Trophoblast cell (in vitro differentiated cells and primary cell): ENCODE measurements around the gene ARSA.
"Not testable (repeated sequence)": the region's sequence is repeated elsewhere in the genome, so short reads cannot be mapped to it uniquely, and the experiment has no call there.

ENCODE experiments used
- DNase-seq, 2 donors: peaks; one replicate each; pipeline ENCODE4 v3.0.0-alpha.2; 2016
- H2AFZ ChIP-seq: 2 replicates; pipeline ENCODE4 v1.6.1; 2013; ENCODE audit warnings: low read length, moderate library complexity, mild to moderate bottlenecking; ENCODE audit not compliant: insufficient read depth, poor library complexity
- H2AK5ac ChIP-seq: 2 replicates; pipeline ENCODE4 v1.6.1; 2013; ENCODE audit warnings: mild to moderate bottlenecking, low read length
- H2BK120ac ChIP-seq: 2 replicates; pipeline ENCODE4 v1.6.1; 2013; ENCODE audit warnings: low read length, mild to moderate bottlenecking, moderate library complexity; ENCODE audit not compliant: insufficient read depth, poor library complexity
- H2BK12ac ChIP-seq: 2 replicates; pipeline ENCODE4 v1.6.1; 2013; ENCODE audit warnings: mild to moderate bottlenecking, low read length, moderate library complexity
- H2BK5ac ChIP-seq: 2 replicates; pipeline ENCODE4 v1.6.1; 2013; ENCODE audit warnings: low read length, low read depth, moderate library complexity, mild to moderate bottlenecking; ENCODE audit not compliant: poor library complexity
- H3K14ac ChIP-seq: 2 replicates; pipeline ENCODE4 v1.6.1; 2013; ENCODE audit warnings: mild to moderate bottlenecking, low read length
- H3K18ac ChIP-seq: 2 replicates; pipeline ENCODE4 v1.6.1; 2013; ENCODE audit warnings: mild to moderate bottlenecking, low read length
- H3K23ac ChIP-seq: 2 replicates; pipeline ENCODE4 v1.6.1; 2013; ENCODE audit warnings: low read length
- H3K27ac ChIP-seq: 2 replicates; pipeline ENCODE4 v1.5.1; 2013; ENCODE audit warnings: low read depth, mild to moderate bottlenecking, inconsistent platforms, low read length, moderate library complexity
- H3K27me3 ChIP-seq: 2 replicates; pipeline ENCODE4 v1.6.1; 2013; ENCODE audit warnings: inconsistent platforms, mild to moderate bottlenecking, low read length, moderate library complexity; ENCODE audit not compliant: insufficient read depth
- H3K36me3 ChIP-seq, 2 experiments: 1 replicate in 1 of 2; 2 replicates in 1 of 2; pipeline ENCODE4 v1.6.1; 2013; ENCODE audit warnings: low read length in 2 of 2, mild to moderate bottlenecking in 2 of 2, moderate library complexity in 1 of 2; ENCODE audit not compliant: insufficient read depth in 2 of 2, control insufficient read depth in 1 of 2
- H3K4ac ChIP-seq: 2 replicates; pipeline ENCODE4 v1.6.1; 2013; ENCODE audit warnings: low read depth, mild to moderate bottlenecking, low read length, moderate library complexity
- H3K4me1 ChIP-seq, 2 experiments: 1 replicate in 1 of 2; 2 replicates in 1 of 2; pipeline ENCODE4 v1.6.1; 2013; ENCODE audit warnings: low read length in 2 of 2, mild to moderate bottlenecking in 2 of 2, moderate library complexity in 1 of 2; ENCODE audit not compliant: insufficient read depth in 2 of 2, control insufficient read depth in 1 of 2
- H3K4me2 ChIP-seq: 2 replicates; pipeline ENCODE4 v1.6.1; 2013; ENCODE audit warnings: inconsistent platforms, mild to moderate bottlenecking, low read length, moderate library complexity
- H3K4me3 ChIP-seq: 2 replicates; pipeline ENCODE4 v1.5.1; 2013; ENCODE audit warnings: mild to moderate bottlenecking, low read depth, low read length, inconsistent platforms
- H3K79me1 ChIP-seq: one replicate; pipeline ENCODE4 v1.6.1; 2013; ENCODE audit warnings: low read length
- H3K79me2 ChIP-seq: 2 replicates; pipeline ENCODE4 v1.6.1; 2013; ENCODE audit warnings: low read length, mild to moderate bottlenecking; ENCODE audit not compliant: control insufficient read depth, insufficient read depth, poor library complexity
- H3K9ac ChIP-seq: 2 replicates; pipeline ENCODE4 v1.6.1; 2013; ENCODE audit warnings: mild to moderate bottlenecking, low read length
- H3K9me3 ChIP-seq: 2 replicates; pipeline ENCODE4 v1.6.1; 2013; ENCODE audit warnings: low read depth, mild to moderate bottlenecking, control low read depth, inconsistent platforms, low read length; ENCODE audit not compliant: insufficient read depth
- H4K12ac ChIP-seq: 2 replicates; pipeline ENCODE4 v1.6.1; 2013; ENCODE audit warnings: low read depth, mild to moderate bottlenecking, low read length, moderate library complexity
- H4K8ac ChIP-seq: 2 replicates; pipeline ENCODE4 v1.6.1; 2013; ENCODE audit warnings: low read depth, mild to moderate bottlenecking, low read length, moderate library complexity
- H4K91ac ChIP-seq: one replicate; pipeline ENCODE4 v1.6.1; 2013; ENCODE audit warnings: low read depth, mild to moderate bottlenecking, low read length, moderate library complexity
- WGBS: extraction: QIAGEN DNeasy Blood & Tissue Kit; methylation state at CpG from one replicate; pipeline ENCODE4 v1.1.7; 2013; ENCODE audit warnings: missing lambda C conversion rate; ENCODE audit not compliant: insufficient read length, insufficient coverage; ENCODE audit errors: extremely low coverage; 5-methylcytosine and 5-hydroxymethylcytosine counted together

The ARSA gene

GRCh38 chr22:50640296-50640695, 12.3 kb upstream of the ARSA start:
- not testable (repeated sequence) for H3K9ac ChIP-seq, H2AFZ ChIP-seq, H2BK12ac ChIP-seq, H3K79me2 ChIP-seq, H3K4me1 ChIP-seq, H3K4me3 ChIP-seq, H2BK120ac ChIP-seq, H2AK5ac ChIP-seq, H4K12ac ChIP-seq, H4K8ac ChIP-seq, H3K27ac ChIP-seq, H3K23ac ChIP-seq, H3K79me1 ChIP-seq, H3K9me3 ChIP-seq, H3K4me2 ChIP-seq, H4K91ac ChIP-seq, H3K14ac ChIP-seq, H3K4ac ChIP-seq, H3K18ac ChIP-seq, H3K36me3 ChIP-seq, H3K27me3 ChIP-seq, H2BK5ac ChIP-seq, DNase-seq
- no CpG with 5 or more reads among the region's 12 CpGs for WGBS

DNA sequence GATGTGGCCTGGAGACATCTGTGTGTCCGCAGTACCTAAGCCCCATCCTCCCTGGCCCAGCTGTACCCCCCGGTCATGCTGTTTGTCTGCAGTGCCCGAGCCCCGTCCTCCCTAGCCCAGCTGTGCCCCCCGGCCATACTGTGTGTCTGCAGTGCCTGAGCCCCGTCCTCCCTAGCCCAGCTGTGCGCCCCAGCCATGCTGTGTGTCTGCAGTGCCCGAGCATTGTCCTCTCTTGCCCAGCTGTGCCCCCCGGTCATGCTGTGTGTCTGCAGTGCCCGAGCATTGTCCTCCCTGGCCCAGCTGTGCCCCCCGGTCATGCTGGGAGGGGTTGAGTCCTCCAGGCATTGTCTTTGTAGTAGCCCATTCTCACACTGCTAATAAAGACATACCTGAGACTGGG, 7.6 kb upstream of the ARSA start:
- no peak overlapping the region for H2AFZ ChIP-seq
- H3K27ac ChIP-seq = no peak overlapping the region
- no peak overlapping the region for H3K4me3 ChIP-seq
- H2BK12ac ChIP-seq = no peak overlapping the region
- DNase-seq = no peak
- no peak overlapping the region for H3K4ac ChIP-seq
- no CpG with 5 or more reads among the region's 11 CpGs for whole genome bisulfite sequencing
- no peak overlapping the region for H4K8ac ChIP-seq
- H2BK120ac ChIP-seq = no peak overlapping the region
- H3K27me3 ChIP-seq = no peaks in the 10 kb centered on the region
- H3K36me3 ChIP-seq = no peaks in the 10 kb centered on the region
- no peaks in the 10 kb centered on the region for H3K79me1 ChIP-seq
- no peak overlapping the region for H2BK5ac ChIP-seq
- H3K79me2 ChIP-seq = no peaks in the 10 kb centered on the region
- no peak overlapping the region for H2AK5ac ChIP-seq
- H3K4me2 ChIP-seq = no peak overlapping the region
- H3K14ac ChIP-seq = no peak overlapping the region
- no peaks in the 10 kb centered on the region for H3K4me1 ChIP-seq
- no peak overlapping the region for H3K18ac ChIP-seq
- H4K91ac ChIP-seq = no peak overlapping the region
- H3K9ac ChIP-seq = no peak overlapping the region
- no peak overlapping the region for H4K12ac ChIP-seq
- H3K23ac ChIP-seq = no peak overlapping the region
- H3K9me3 ChIP-seq = peaks cover 2% of the 10 kb centered on the region

DNA sequence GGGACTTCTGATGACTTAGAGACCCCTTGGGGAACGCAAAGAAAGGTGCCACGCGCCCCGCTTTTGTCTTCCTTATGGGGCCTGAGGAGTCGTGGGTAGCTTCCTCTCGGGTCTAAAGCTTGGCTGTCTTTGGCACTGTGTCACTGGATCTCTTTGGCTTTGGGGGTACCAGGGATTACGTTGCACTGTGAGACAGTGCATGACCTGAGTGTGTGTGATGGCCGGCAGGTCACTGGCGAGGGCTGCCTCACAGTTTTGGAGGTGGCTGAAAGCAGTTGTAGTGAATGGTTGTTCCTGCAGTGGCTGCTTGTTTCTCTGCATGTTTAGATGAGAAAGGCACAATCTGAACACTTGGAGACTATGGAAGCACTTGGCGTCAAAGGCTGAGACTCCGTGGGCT, 5.8 kb upstream of the ARSA start:
- H3K4me3 ChIP-seq = no peak overlapping the region
- H3K79me2 ChIP-seq = no peaks in the 10 kb centered on the region
- no peak overlapping the region for H2AK5ac ChIP-seq
- no peak overlapping the region for H3K4ac ChIP-seq
- no peak overlapping the region for H3K14ac ChIP-seq
- H2BK5ac ChIP-seq = no peak overlapping the region
- H2BK12ac ChIP-seq = no peak overlapping the region
- H3K4me1 ChIP-seq = peaks cover 2% of the 10 kb centered on the region in 2 experiments
- no peak for DNase-seq
- no CpG with 5 or more reads among the region's 11 CpGs for WGBS
- no peak overlapping the region for H4K91ac ChIP-seq
- no peak overlapping the region for H3K27ac ChIP-seq
- no peaks in the 10 kb centered on the region for H3K27me3 ChIP-seq
- H2BK120ac ChIP-seq = no peak overlapping the region
- peaks cover 2% of the 10 kb centered on the region for H3K9me3 ChIP-seq
- H4K12ac ChIP-seq = no peak overlapping the region
- no peak overlapping the region for H4K8ac ChIP-seq
- H3K9ac ChIP-seq = no peak overlapping the region
- H3K18ac ChIP-seq = no peak overlapping the region
- H3K4me2 ChIP-seq = no peak overlapping the region
- no peak overlapping the region for H2AFZ ChIP-seq
- no peak overlapping the region for H3K23ac ChIP-seq
- no peaks in the 10 kb centered on the region for H3K79me1 ChIP-seq
- H3K36me3 ChIP-seq = no peaks in the 10 kb centered on the region

DNA sequence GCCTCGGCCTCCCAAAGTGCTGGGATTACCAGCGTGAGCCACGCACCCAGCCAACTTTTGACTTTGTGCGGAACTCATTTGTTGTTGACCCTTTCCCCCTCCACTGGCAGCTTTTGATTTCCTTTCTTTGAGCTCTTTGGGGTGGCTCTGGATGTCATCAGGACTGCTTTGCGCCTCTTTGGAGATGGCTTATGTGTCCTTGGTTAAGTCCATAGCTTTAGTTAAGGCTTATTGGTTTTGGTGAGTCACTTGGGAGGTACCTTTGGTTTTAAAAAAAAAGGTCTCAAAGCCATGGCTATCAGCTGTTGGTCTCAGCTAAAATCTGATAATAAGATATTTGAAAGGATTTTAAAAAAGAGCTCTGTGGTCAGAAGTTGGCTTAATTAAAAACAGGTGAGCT, 5.1 kb upstream of the ARSA start:
- no peaks in the 10 kb centered on the region for H3K79me2 ChIP-seq
- H3K9me3 ChIP-seq = peaks cover 5% of the 10 kb centered on the region
- H2AFZ ChIP-seq = no peak overlapping the region
- H3K4me3 ChIP-seq = no peak overlapping the region
- H4K12ac ChIP-seq = no peak overlapping the region
- no peak overlapping the region for H3K9ac ChIP-seq
- H3K27ac ChIP-seq = no peak overlapping the region
- H3K4me2 ChIP-seq = no peak overlapping the region
- no peak overlapping the region for H2AK5ac ChIP-seq
- H3K27me3 ChIP-seq = no peaks in the 10 kb centered on the region
- H4K8ac ChIP-seq = no peak overlapping the region
- no peak overlapping the region for H3K4ac ChIP-seq
- no peaks in the 10 kb centered on the region for H3K36me3 ChIP-seq
- no peak overlapping the region for H3K18ac ChIP-seq
- no peak overlapping the region for H2BK120ac ChIP-seq
- no peak overlapping the region for H2BK5ac ChIP-seq
- H3K4me1 ChIP-seq = peaks cover 6 to 7% of the 10 kb centered on the region in 2 experiments
- H2BK12ac ChIP-seq = no peak overlapping the region
- H3K79me1 ChIP-seq = peaks cover 2% of the 10 kb centered on the region
- H3K14ac ChIP-seq = no peak overlapping the region
- no peak for DNase-seq
- no CpG with 5 or more reads among the region's 5 CpGs for WGBS
- no peak overlapping the region for H4K91ac ChIP-seq
- H3K23ac ChIP-seq = no peak overlapping the region
